PC-9 (cell line): ENCODE results near the gene HPCA. TPM values are rescaled to one million over a fixed set of nuclear protein-coding genes. Genes with fewer than 3 reads are reported as not detected.
A peak's percentile ranks its signal among the peaks of the same experiment; 100 is the strongest.

Experiments used
- BruUV-seq: library from RNA; stranded (reverse); fragments of 400-500 nt; replicated peaks from 2 replicates; lab custom pipeline; 2021; lab: Mats Ljungman, UMichigan
- CTCF ChIA-PET: fragments of 300-600 bp; sonication (Branson Sonifier 250); formaldehyde crosslinking; loops from one replicate; lab custom pipeline; 2022; ENCODE audit warnings: antibody characterized with exemption; lab: Charles Lee
- POLR2A ChIA-PET: fragments of 300-600 bp; sonication (Branson Sonifier 250); formaldehyde crosslinking; loops from one replicate; lab custom pipeline; 2022; ENCODE audit warnings: antibody characterized with exemption; ENCODE audit not compliant: unreplicated experiment; lab: Charles Lee
- DNase-seq, 2 experiments: peaks; one replicate each; pipeline versions ENCODE4 v3.0.0 to v3.0.0-alpha.2; 2015 to 2022; ENCODE audit warnings: mixed read lengths in 1 of 2
- H2AFZ ChIP-seq: fragments of 200-600 bp; sonication (generic); 2 replicates; pipeline ENCODE4 v1.8.1; 2017; ENCODE audit warnings: antibody characterized with exemption
- H3F3A ChIP-seq: fragments of 200-600 bp; sonication (generic); 2 replicates; pipeline ENCODE4 v1.8.1; 2017; ENCODE audit warnings: antibody characterized with exemption, mild to moderate bottlenecking, low read depth; ENCODE audit not compliant: insufficient read depth
- H3K27ac ChIP-seq: fragments of 200-600 bp; sonication (generic); 2 replicates; pipeline ENCODE4 v1.6.1; 2016; ENCODE audit warnings: mixed run types
- H3K27me3 ChIP-seq: fragments of 200-600 bp; sonication (generic); 2 replicates; pipeline ENCODE4 v1.6.1; 2016; ENCODE audit warnings: low read depth, mixed run types; ENCODE audit not compliant: insufficient read depth
- H3K36me3 ChIP-seq: fragments of 200-600 bp; sonication (generic); 2 replicates; pipeline ENCODE4 v1.6.1; 2016; ENCODE audit warnings: low read depth, mixed run types
- H3K4me1 ChIP-seq: fragments of 200-600 bp; sonication (generic); replicated peaks from 2 replicates; pipeline ENCODE4 v1.6.1; 2016; ENCODE audit warnings: mixed run types; ENCODE audit not compliant: insufficient read depth
- H3K4me2 ChIP-seq: fragments of 200-600 bp; sonication (generic); 2 replicates; pipeline ENCODE4 v1.6.1; 2017; ENCODE audit warnings: mixed run types
- H3K4me3 ChIP-seq: fragments of 200-600 bp; sonication (generic); 2 replicates; pipeline ENCODE4 v1.6.1; 2016; ENCODE audit warnings: mixed run types
- H3K79me2 ChIP-seq: fragments of 200-600 bp; sonication (generic); 2 replicates; pipeline ENCODE4 v1.6.1; 2017; ENCODE audit warnings: low read depth, mixed run types
- H3K9me2 ChIP-seq: fragments of 200-600 bp; sonication (generic); 2 replicates; pipeline ENCODE4 v1.8.1; 2017; ENCODE audit warnings: mild to moderate bottlenecking; ENCODE audit not compliant: insufficient read depth
- H3K9me3 ChIP-seq: fragments of 200-600 bp; sonication (generic); 2 replicates; pipeline ENCODE4 v1.8.1; 2016; ENCODE audit warnings: low read depth; ENCODE audit not compliant: insufficient read depth
- H4K20me1 ChIP-seq: fragments of 200-600 bp; sonication (generic); 2 replicates; pipeline ENCODE4 v1.8.1; 2017; ENCODE audit not compliant: insufficient read depth
- EZH2 ChIP-seq: fragments of 200-600 bp; sonication (generic); IDR thresholded peaks from 2 replicates; pipeline ENCODE4 v1.8.0; 2017; ENCODE audit warnings: antibody characterized with exemption, low read depth
- intact Hi-C: fragments of 100-400 bp; cut with micrococcal nuclease; formaldehyde crosslinking; loops from one replicate; pipeline ENCODE4 v1.10.0; 2022; ENCODE audit not compliant: unreplicated experiment
- total RNA-seq: library from RNA; stranded (reverse); gene quantifications from 2 replicates; pipeline ENCODE4 v1.2.3, GENCODE V29; 2021
- TF ChIP-seq, protein P1 (sequence below): fragments of 200-600 bp; sonication (generic); conservative IDR thresholded peaks from 2 replicates; pipeline ENCODE4 v1.6.1; 2017; ENCODE audit warnings: mixed run types, antibody characterized with exemption, mild to moderate bottlenecking, moderate library complexity

Gene HPCA
- total RNA-seq, 1 experiment from 2014 or later, result not detected

- H3K27ac ChIP-seq, result no peak overlapping the region
- H3K4me3 ChIP-seq, result no peak overlapping the region
- no peaks in the 10 kb centered on the region for H3K36me3 ChIP-seq
- no peaks in the 10 kb centered on the region for H3K9me3 ChIP-seq
- no peaks in the 10 kb centered on the region for H3K4me1 ChIP-seq
- ChIA-PET POLR2A (interaction anchor here (0.7 kb wide), 1 partner anchor 67 kb away, joined by 4 read pairs; the partner anchor contains the start of gene RNF19B), CTCF (interaction anchor here (1.4 kb wide), 1 partner anchor 20 kb away, joined by 5 read pairs; no protein-coding TSS in a partner anchor)
- TF ChIP-seq EZH2, result no peak
- TF ChIP-seq, protein P1, sequence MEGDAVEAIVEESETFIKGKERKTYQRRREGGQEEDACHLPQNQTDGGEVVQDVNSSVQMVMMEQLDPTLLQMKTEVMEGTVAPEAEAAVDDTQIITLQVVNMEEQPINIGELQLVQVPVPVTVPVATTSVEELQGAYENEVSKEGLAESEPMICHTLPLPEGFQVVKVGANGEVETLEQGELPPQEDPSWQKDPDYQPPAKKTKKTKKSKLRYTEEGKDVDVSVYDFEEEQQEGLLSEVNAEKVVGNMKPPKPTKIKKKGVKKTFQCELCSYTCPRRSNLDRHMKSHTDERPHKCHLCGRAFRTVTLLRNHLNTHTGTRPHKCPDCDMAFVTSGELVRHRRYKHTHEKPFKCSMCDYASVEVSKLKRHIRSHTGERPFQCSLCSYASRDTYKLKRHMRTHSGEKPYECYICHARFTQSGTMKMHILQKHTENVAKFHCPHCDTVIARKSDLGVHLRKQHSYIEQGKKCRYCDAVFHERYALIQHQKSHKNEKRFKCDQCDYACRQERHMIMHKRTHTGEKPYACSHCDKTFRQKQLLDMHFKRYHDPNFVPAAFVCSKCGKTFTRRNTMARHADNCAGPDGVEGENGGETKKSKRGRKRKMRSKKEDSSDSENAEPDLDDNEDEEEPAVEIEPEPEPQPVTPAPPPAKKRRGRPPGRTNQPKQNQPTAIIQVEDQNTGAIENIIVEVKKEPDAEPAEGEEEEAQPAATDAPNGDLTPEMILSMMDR, result no peak
- no peak for DNase-seq
- no peak overlapping the region for H3K4me2 ChIP-seq
- no peaks in the 10 kb centered on the region for H3K9me2 ChIP-seq
- intact Hi-C loops, result no loop called here
- H3K27me3 ChIP-seq, result no peaks in the 10 kb centered on the region
- H2AFZ ChIP-seq, result no peak overlapping the region
- H4K20me1 ChIP-seq, result no peaks in the 10 kb centered on the region; the same call in 1 of the 2 replicates
- H3K79me2 ChIP-seq, result 0 out of 2 replicates have a peak, but pooled peaks cover 8% of the 10 kb centered on the region
- no peaks in the 10 kb centered on the region; the same call in 1 of the 2 replicates for H3F3A ChIP-seq
- no TSS peak for BruUV-seq
Measured at GRCh38 chr1:32898056-32898455, 11.8 kb downstream of the HPCA start.

GRCh38 chr1:32898958-32899357 lies 12.7 kb downstream of the HPCA start:
- Histone ChIP-seq H3K4me2 (no peak overlapping the region), H3K9me3 (no peaks in the 10 kb centered on the region), H3K27ac (no peak overlapping the region), H2AFZ (no peak overlapping the region), H3K79me2 (0 out of 2 replicates have a peak, but pooled peaks cover 8% of the 10 kb centered on the region), H3F3A (no peaks in the 10 kb centered on the region; the same call in 1 of the 2 replicates), H3K27me3 (no peaks in the 10 kb centered on the region), H4K20me1 (no peaks in the 10 kb centered on the region; the same call in 1 of the 2 replicates), H3K9me2 (no peaks in the 10 kb centered on the region), H3K4me1 (no peaks in the 10 kb centered on the region), H3K4me3 (no peak overlapping the region), H3K36me3 (no peaks in the 10 kb centered on the region)
- TF ChIP-seq, protein P1, result no peak
- TF ChIP-seq EZH2, result no peak
- POLR2A ChIA-PET, result no interaction called here
- CTCF ChIA-PET, result interaction anchor here (1.4 kb wide), 1 partner anchor 21 kb away, joined by 5 read pairs; no protein-coding TSS in a partner anchor
- no TSS peak for BruUV-seq
- no peak for DNase-seq
- intact Hi-C loops, result no loop called here

- Histone ChIP-seq H3K4me3 (peak overlapping the region; percentile 97; the same call in 1 of the 2 replicates), H3K27ac (no peak overlapping the region), H3K4me1 (no peaks in the 10 kb centered on the region), H3K36me3 (no peaks in the 10 kb centered on the region), H3K9me3 (no peaks in the 10 kb centered on the region), H3K27me3 (no peaks in the 10 kb centered on the region), H3K9me2 (no peaks in the 10 kb centered on the region), H3K4me2 (peak overlapping the region; percentile 86), H2AFZ (no peak overlapping the region), H4K20me1 (no peaks in the 10 kb centered on the region; the same call in 1 of the 2 replicates), H3F3A (peaks cover 7% of the 10 kb centered on the region; the same call in 1 of the 2 replicates), H3K79me2 (0 out of 2 replicates have a peak, but pooled peaks cover 8% of the 10 kb centered on the region)
- no peak for TF ChIP-seq EZH2
- TF ChIP-seq, protein P1, result no peak
- POLR2A ChIA-PET, result no interaction called here
- DNase-seq, result no peak
- intact Hi-C loops, result no loop called here
- BruUV-seq, result no TSS peak
- CTCF ChIA-PET, result interaction anchor here (1.4 kb wide), 1 partner anchor 21 kb away, joined by 5 read pairs; no protein-coding TSS in a partner anchor
Measured at GRCh38 chr1:32899586-32900296, 13.4 kb downstream of the HPCA start.
